H9 (cell line): Measurements from ENCODE around the gene BACE2. TPM values are rescaled to one million over a fixed set of nuclear protein-coding genes. Genes with fewer than 3 reads are reported as not detected.

Source experiments
- DNase-seq: peaks from one replicate; pipeline ENCODE4 v3.0.0-alpha.2; 2017
- H2AFZ ChIP-seq: one replicate; pipeline ENCODE4 v1.6.1; 2013; ENCODE audit warnings: mild to moderate bottlenecking, low read length, control low read depth, moderate library complexity
- H2AK5ac ChIP-seq: 2 replicates; pipeline ENCODE4 v1.6.1; 2013; ENCODE audit warnings: low read length, control low read depth, mixed read lengths; ENCODE audit not compliant: insufficient read length
- H2BK120ac ChIP-seq: one replicate; pipeline ENCODE4 v1.6.1; 2013; ENCODE audit warnings: low read depth, mild to moderate bottlenecking, low read length, control low read depth, inconsistent platforms; ENCODE audit not compliant: poor library complexity, severe bottlenecking
- H2BK12ac ChIP-seq: 2 replicates; pipeline ENCODE4 v1.6.1; 2013; ENCODE audit warnings: low read length, control low read depth, mixed read lengths, low read depth; ENCODE audit not compliant: insufficient read length
- H2BK15ac ChIP-seq: 2 replicates; pipeline ENCODE4 v1.6.1; 2013; ENCODE audit warnings: low read depth, low read length, control low read depth
- H2BK20ac ChIP-seq: one replicate; pipeline ENCODE4 v1.6.1; 2013; ENCODE audit warnings: low read depth, mild to moderate bottlenecking, low read length, control low read depth, inconsistent platforms; ENCODE audit not compliant: poor library complexity, severe bottlenecking
- H2BK5ac ChIP-seq: 2 replicates; pipeline ENCODE4 v1.6.1; 2013; ENCODE audit warnings: low read length, control low read depth, mixed read lengths; ENCODE audit not compliant: insufficient read length
- H3K14ac ChIP-seq: 2 replicates; pipeline ENCODE4 v1.6.1; 2013; ENCODE audit warnings: low read length, control low read depth; ENCODE audit not compliant: insufficient read depth
- H3K18ac ChIP-seq: 2 replicates; pipeline ENCODE4 v1.6.1; 2013; ENCODE audit warnings: low read depth, mild to moderate bottlenecking, mixed read lengths, low read length, control low read depth; ENCODE audit not compliant: insufficient read length
- H3K23ac ChIP-seq: 2 replicates; pipeline ENCODE4 v1.6.1; 2013; ENCODE audit warnings: low read length, control low read depth, mixed read lengths, low read depth; ENCODE audit not compliant: insufficient read length
- H3K23me2 ChIP-seq: 2 replicates; pipeline ENCODE4 v1.6.1; 2013; ENCODE audit warnings: low read depth, mild to moderate bottlenecking, mixed read lengths, low read length, control low read depth; ENCODE audit not compliant: insufficient read length, poor library complexity, severe bottlenecking
- H3K27ac ChIP-seq: 2 replicates; pipeline ENCODE4 v1.5.1; 2013; ENCODE audit warnings: low read length, control low read depth, mixed read lengths, low read depth; ENCODE audit not compliant: insufficient read length
- H3K27me3 ChIP-seq: 2 replicates; pipeline ENCODE4 v1.6.1; 2013; ENCODE audit warnings: low read length, control low read depth, inconsistent platforms; ENCODE audit not compliant: insufficient read depth
- H3K4ac ChIP-seq: 2 replicates; pipeline ENCODE4 v1.6.1; 2013; ENCODE audit warnings: low read depth, mild to moderate bottlenecking, control low read depth, inconsistent platforms, low read length, moderate library complexity
- H3K4me1 ChIP-seq: 2 replicates; pipeline ENCODE4 v1.6.1; 2013; ENCODE audit warnings: low read length, control low read depth, inconsistent platforms; ENCODE audit not compliant: insufficient read depth
- H3K4me2 ChIP-seq: 2 replicates; pipeline ENCODE4 v1.6.1; 2013; ENCODE audit warnings: low read length, control low read depth, mixed read lengths; ENCODE audit not compliant: insufficient read length, insufficient read depth
- H3K56ac ChIP-seq: 2 replicates; pipeline ENCODE4 v1.6.1; 2013; ENCODE audit warnings: low read depth, mild to moderate bottlenecking, mixed read lengths, low read length, control low read depth; ENCODE audit not compliant: insufficient read length
- H3K79me1 ChIP-seq: 2 replicates; pipeline ENCODE4 v1.6.1; 2013; ENCODE audit warnings: low read depth, mild to moderate bottlenecking, moderate library complexity, low read length, control low read depth, inconsistent platforms; ENCODE audit not compliant: insufficient read depth, poor library complexity, severe bottlenecking
- H3K79me2 ChIP-seq: 2 replicates; pipeline ENCODE4 v1.6.1; 2013; ENCODE audit warnings: low read length, control low read depth, inconsistent platforms; ENCODE audit not compliant: insufficient read depth
- H3K9ac ChIP-seq: 2 replicates; pipeline ENCODE4 v1.6.1; 2013; ENCODE audit warnings: low read length, control low read depth, mixed read lengths; ENCODE audit not compliant: insufficient read length; ENCODE audit errors: extremely low read depth
- H3K9me3 ChIP-seq: one replicate; pipeline ENCODE4 v1.6.1; 2013; ENCODE audit warnings: low read depth, low read length, inconsistent platforms; ENCODE audit not compliant: control insufficient read depth
- H3T11ph ChIP-seq: one replicate; pipeline ENCODE4 v1.6.1; 2013; ENCODE audit warnings: mild to moderate bottlenecking, low read length, control low read depth, inconsistent platforms
- H4K20me1 ChIP-seq: one replicate; pipeline ENCODE4 v1.6.1; 2013; ENCODE audit not compliant: control insufficient read depth, insufficient read length, insufficient read depth
- H4K5ac ChIP-seq: 2 replicates; pipeline ENCODE4 v1.6.1; 2013; ENCODE audit warnings: low read depth, mild to moderate bottlenecking, mixed read lengths, low read length, control low read depth; ENCODE audit not compliant: insufficient read length
- H4K8ac ChIP-seq: replicated peaks from 2 replicates; pipeline ENCODE4 v1.6.1; 2013; ENCODE audit warnings: low read length, control low read depth, mixed read lengths, low read depth; ENCODE audit not compliant: insufficient read length
- H4K91ac ChIP-seq: 2 replicates; pipeline ENCODE4 v1.6.1; 2013; ENCODE audit warnings: low read depth, mild to moderate bottlenecking, moderate library complexity, mixed read lengths, low read length, control low read depth; ENCODE audit not compliant: insufficient read length
- H3K27ac Mint-ChIP-seq, 3 experiments: 2 replicates in 2 of 3; 3 replicates in 1 of 3; pipeline ENCODE4 v1.8.0; 2020 to 2021; ENCODE audit warnings: mixed read lengths in 3 of 3, mild to moderate bottlenecking in 1 of 3, moderate library complexity in 1 of 3
- H3K27me3 Mint-ChIP-seq: 2 replicates; pipeline ENCODE4 v1.8.0; 2021; ENCODE audit warnings: low read depth, mild to moderate bottlenecking, moderate library complexity, mixed read lengths
- H3K36me3 Mint-ChIP-seq, 3 experiments: 2 replicates in 2 of 3; 3 replicates in 1 of 3; pipeline ENCODE4 v1.8.0; 2020 to 2021; ENCODE audit warnings: low read depth in 3 of 3, mixed read lengths in 3 of 3; ENCODE audit not compliant: insufficient read depth in 1 of 3
- H3K4me1 Mint-ChIP-seq, 2 experiments: 2 replicates each; pipeline ENCODE4 v1.8.0; 2020; ENCODE audit warnings: mixed read lengths in 2 of 2
- H3K4me3 Mint-ChIP-seq, 2 experiments: 2 replicates in 1 of 2; 3 replicates in 1 of 2; pipeline ENCODE4 v1.8.0; 2020 to 2021; ENCODE audit warnings: mild to moderate bottlenecking in 2 of 2, mixed read lengths in 2 of 2, moderate library complexity in 1 of 2
- H3K9me3 Mint-ChIP-seq, 2 experiments: 2 replicates in 1 of 2; 3 replicates in 1 of 2; pipeline ENCODE4 v1.8.0; 2020; ENCODE audit warnings: mild to moderate bottlenecking in 2 of 2, mixed read lengths in 2 of 2, moderate library complexity in 1 of 2
- WGBS: extraction: QIAGEN DNeasy Blood & Tissue Kit; methylation state at CpG from one replicate; pipeline ENCODE4 v1.1.7; 2013; ENCODE audit warnings: missing lambda C conversion rate, low lambda C conversion rate, mixed read lengths; ENCODE audit not compliant: insufficient read length; ENCODE audit errors: extremely low coverage; 5-methylcytosine and 5-hydroxymethylcytosine counted together
- total RNA-seq: library from RNA; stranded (reverse); gene quantifications from 2 replicates; pipeline ENCODE4 v1.2.1, GENCODE V29; 2021
- TF ChIP-seq, protein P1 (sequence below): fragments of 200-600 bp; sonication (generic); conservative IDR thresholded peaks from 3 replicates; pipeline ENCODE4 v1.8.0; 2021; ENCODE audit warnings: antibody characterized with exemption, mild to moderate bottlenecking

Gene BACE2
- total RNA-seq, 1 experiment from 2014 or later = 8.0 TPM

DNA sequence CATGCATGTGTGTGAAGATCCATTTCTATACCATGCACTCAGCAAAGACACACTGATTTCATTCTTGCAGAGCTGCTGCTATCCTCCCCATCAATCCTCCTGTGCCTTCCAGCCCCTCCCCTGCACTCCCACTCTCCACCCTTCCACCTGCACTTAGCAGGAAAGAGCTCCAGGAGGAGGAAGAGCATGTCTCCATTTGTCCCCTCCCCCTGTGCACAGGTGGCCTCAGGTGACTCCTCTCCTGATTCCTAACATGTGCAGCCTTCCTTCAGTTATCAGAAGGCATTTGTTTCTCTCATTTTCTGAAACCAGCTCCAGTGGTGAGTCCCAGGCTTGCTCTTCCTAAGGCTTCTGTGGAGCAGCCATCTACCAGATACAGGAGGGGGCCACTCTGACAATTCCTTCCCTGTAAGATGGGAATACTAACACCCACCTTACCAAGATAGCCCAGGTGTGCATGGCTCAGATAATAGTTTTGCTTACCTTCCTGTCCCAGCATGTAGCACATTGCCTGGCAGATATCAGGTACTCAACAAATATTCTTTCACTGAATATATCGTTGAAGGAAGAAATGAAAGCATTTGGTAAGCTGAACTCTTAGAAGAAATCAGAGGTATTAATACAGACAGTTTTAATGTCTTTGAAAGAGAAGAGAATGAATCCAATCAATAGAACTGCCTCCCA, 126.7 kb downstream of the BACE2 start:
- H3K79me1 ChIP-seq = no peaks in the 10 kb centered on the region
- Mint-ChIP-seq H3K4me1 (peaks cover 3 to 7% of the 10 kb centered on the region in 2 experiments; a peak in 3 of 4 replicates), H3K27me3 (peaks cover 8% of the 10 kb centered on the region), H3K27ac (no peak overlapping the region), H3K4me3 (no peak overlapping the region), H3K36me3 (peaks cover 0 to 22% (median 8%) of the 10 kb centered on the region in 3 experiments; a peak in 6 of 7 replicates), H3K9me3 (peaks cover 26% of the 10 kb centered on the region in 2 experiments)
- no peak overlapping the region for H2BK120ac ChIP-seq
- H2AK5ac ChIP-seq = no peak overlapping the region
- no peaks in the 10 kb centered on the region for H3K79me2 ChIP-seq
- H2BK20ac ChIP-seq = no peak overlapping the region
- H2BK5ac ChIP-seq = no peak overlapping the region
- TF ChIP-seq, protein P1, sequence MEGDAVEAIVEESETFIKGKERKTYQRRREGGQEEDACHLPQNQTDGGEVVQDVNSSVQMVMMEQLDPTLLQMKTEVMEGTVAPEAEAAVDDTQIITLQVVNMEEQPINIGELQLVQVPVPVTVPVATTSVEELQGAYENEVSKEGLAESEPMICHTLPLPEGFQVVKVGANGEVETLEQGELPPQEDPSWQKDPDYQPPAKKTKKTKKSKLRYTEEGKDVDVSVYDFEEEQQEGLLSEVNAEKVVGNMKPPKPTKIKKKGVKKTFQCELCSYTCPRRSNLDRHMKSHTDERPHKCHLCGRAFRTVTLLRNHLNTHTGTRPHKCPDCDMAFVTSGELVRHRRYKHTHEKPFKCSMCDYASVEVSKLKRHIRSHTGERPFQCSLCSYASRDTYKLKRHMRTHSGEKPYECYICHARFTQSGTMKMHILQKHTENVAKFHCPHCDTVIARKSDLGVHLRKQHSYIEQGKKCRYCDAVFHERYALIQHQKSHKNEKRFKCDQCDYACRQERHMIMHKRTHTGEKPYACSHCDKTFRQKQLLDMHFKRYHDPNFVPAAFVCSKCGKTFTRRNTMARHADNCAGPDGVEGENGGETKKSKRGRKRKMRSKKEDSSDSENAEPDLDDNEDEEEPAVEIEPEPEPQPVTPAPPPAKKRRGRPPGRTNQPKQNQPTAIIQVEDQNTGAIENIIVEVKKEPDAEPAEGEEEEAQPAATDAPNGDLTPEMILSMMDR = no peak
- no peak overlapping the region for H3T11ph ChIP-seq
- no peak overlapping the region for H4K8ac ChIP-seq
- H3K18ac ChIP-seq = no peak overlapping the region
- no peak overlapping the region for H3K4me2 ChIP-seq
- H3K27me3 ChIP-seq = no peaks in the 10 kb centered on the region
- no peaks in the 10 kb centered on the region for H4K20me1 ChIP-seq
- H4K5ac ChIP-seq = no peak overlapping the region
- no peak overlapping the region for H2BK12ac ChIP-seq
- no peak overlapping the region for H2BK15ac ChIP-seq
- H3K27ac ChIP-seq = no peak overlapping the region
- H3K23me2 ChIP-seq = no peaks in the 10 kb centered on the region
- peaks cover 13% of the 10 kb centered on the region for H3K9me3 ChIP-seq
- no peak overlapping the region for H3K4ac ChIP-seq
- H2AFZ ChIP-seq = no peak overlapping the region
- no peak overlapping the region for H3K14ac ChIP-seq
- H4K91ac ChIP-seq = no peak overlapping the region
- no peak for DNase-seq
- no peak overlapping the region for H3K56ac ChIP-seq
- no CpG with 5 or more reads among the region's 1 CpG for WGBS
- H3K4me1 ChIP-seq = no peaks in the 10 kb centered on the region
- no peak overlapping the region for H3K9ac ChIP-seq
- no peak overlapping the region for H3K23ac ChIP-seq
